GM21528 (cell line): ENCODE measurements around the gene MMP23B.
"Not testable (repeated sequence)": the region's sequence is repeated elsewhere in the genome, so short reads cannot be mapped to it uniquely, and the experiment has no call there.

Experiments used
- ATAC-seq: cut with Tn5 transposase; IDR thresholded peaks from one replicate; pipeline ENCODE4 v1.9.1; 2021; ENCODE audit warnings: mild to moderate bottlenecking, moderate library complexity; ENCODE audit not compliant: unreplicated experiment, low FRiP score

Gene MMP23B

GRCh38 chr1:1631782-1632420 is at the start of gene MMP23B:
Gene MMP23B, plus strand, starts transcription at chr1:1632173. Its CDS starts 46 bp downstream, at chr1:1632219.
- ATAC-seq: no peak

- no peak for ATAC-seq
Observed at GRCh38 chr1:1582585-1583346, 49.2 kb upstream of the MMP23B start.

- ATAC-seq: no peak
Observed at GRCh38 chr1:1583347-1584010, 48.5 kb upstream of the MMP23B start.

- no peak for ATAC-seq
Observed at GRCh38 chr1:1591452-1591851, 40.5 kb upstream of the MMP23B start.

- ATAC-seq: no peak
Observed at GRCh38 chr1:1593834-1594601, 38.0 kb upstream of the MMP23B start.

- no peak for ATAC-seq
Observed at GRCh38 chr1:1594602-1595260, 37.2 kb upstream of the MMP23B start.

- ATAC-seq: not testable (repeated sequence)
Observed at GRCh38 chr1:1595341-1595740, 36.6 kb upstream of the MMP23B start.

- no peak for ATAC-seq
Observed at GRCh38 chr1:1596493-1597274, 35.3 kb upstream of the MMP23B start.

- ATAC-seq: no peak
Observed at GRCh38 chr1:1597275-1597930, 34.6 kb upstream of the MMP23B start.

GRCh38 chr1:1598051-1598719 is 33.8 kb upstream of the MMP23B start:
- ATAC-seq: no peak

- ATAC-seq: no peak
Observed at GRCh38 chr1:1598720-1599029, 33.3 kb upstream of the MMP23B start.

GRCh38 chr1:1599030-1599934 is 32.7 kb upstream of the MMP23B start:
- no peak for ATAC-seq

GRCh38 chr1:1599935-1600860 is 31.8 kb upstream of the MMP23B start, which contains the start of gene FNDC10:
Gene FNDC10, minus strand, starts transcription at chr1:1600135. Its CDS starts 120 bp downstream, at chr1:1600015.
- no peak for ATAC-seq

- no peak for ATAC-seq
Observed at GRCh38 chr1:1600861-1601563, 31.0 kb upstream of the MMP23B start.

- no peak for ATAC-seq
Observed at GRCh38 chr1:1601564-1602303, 30.2 kb upstream of the MMP23B start.
